ENCODE results near the gene RGS3.

The RGS3 gene

DNA sequence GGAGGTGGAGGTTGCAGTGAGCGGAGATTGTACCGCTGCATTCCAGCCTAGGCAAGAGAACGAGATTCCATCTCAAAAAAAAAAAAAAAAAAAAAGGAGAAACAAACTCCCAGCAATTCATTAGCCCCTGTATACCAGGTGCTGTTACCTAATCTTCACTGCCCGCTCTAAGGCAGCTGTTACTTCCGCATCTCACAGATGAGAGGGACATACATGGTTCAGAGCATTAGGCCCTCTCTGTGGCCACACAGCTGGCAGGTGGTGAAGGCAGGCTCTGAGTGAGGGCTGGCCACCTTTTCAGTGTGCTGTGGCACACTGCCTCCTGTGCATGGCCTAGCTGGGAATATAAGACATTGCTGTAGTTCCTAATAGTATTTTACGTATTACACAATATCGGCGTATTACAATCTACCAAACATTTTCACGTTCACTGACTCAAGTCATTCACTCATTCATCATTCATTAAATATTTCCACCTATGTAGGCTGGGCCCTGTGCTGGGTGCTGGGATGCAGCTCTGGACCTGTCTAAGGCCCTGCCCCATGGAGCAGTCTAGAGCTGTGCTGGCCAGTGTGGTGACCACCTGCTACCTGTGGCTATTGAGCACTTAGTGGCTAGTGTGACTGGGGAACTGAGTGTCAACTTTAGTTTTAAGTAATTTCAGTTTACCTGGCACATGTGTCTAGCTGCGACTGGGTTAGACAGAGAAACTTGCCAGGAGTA is 35.8 kb downstream of the RGS3 start:
- TF ChIP-seq, protein P1, sequence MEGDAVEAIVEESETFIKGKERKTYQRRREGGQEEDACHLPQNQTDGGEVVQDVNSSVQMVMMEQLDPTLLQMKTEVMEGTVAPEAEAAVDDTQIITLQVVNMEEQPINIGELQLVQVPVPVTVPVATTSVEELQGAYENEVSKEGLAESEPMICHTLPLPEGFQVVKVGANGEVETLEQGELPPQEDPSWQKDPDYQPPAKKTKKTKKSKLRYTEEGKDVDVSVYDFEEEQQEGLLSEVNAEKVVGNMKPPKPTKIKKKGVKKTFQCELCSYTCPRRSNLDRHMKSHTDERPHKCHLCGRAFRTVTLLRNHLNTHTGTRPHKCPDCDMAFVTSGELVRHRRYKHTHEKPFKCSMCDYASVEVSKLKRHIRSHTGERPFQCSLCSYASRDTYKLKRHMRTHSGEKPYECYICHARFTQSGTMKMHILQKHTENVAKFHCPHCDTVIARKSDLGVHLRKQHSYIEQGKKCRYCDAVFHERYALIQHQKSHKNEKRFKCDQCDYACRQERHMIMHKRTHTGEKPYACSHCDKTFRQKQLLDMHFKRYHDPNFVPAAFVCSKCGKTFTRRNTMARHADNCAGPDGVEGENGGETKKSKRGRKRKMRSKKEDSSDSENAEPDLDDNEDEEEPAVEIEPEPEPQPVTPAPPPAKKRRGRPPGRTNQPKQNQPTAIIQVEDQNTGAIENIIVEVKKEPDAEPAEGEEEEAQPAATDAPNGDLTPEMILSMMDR (conservative IDR thresholded peaks at IDR 0.05): no peak
- TF ChIP-seq ZFX (IDR thresholded peaks at IDR 0.05): no peak
- no peak overlapping the region for H3K27ac ChIP-seq

GRCh38 chr9:113499876-113500497 is 36.5 kb downstream of the RGS3 start:
- TF ChIP-seq, protein P1 (conservative IDR thresholded peaks at IDR 0.05): no peak
- TF ChIP-seq ZFX (IDR thresholded peaks at IDR 0.05): no peak
- H3K27ac ChIP-seq: no peak overlapping the region

DNA sequence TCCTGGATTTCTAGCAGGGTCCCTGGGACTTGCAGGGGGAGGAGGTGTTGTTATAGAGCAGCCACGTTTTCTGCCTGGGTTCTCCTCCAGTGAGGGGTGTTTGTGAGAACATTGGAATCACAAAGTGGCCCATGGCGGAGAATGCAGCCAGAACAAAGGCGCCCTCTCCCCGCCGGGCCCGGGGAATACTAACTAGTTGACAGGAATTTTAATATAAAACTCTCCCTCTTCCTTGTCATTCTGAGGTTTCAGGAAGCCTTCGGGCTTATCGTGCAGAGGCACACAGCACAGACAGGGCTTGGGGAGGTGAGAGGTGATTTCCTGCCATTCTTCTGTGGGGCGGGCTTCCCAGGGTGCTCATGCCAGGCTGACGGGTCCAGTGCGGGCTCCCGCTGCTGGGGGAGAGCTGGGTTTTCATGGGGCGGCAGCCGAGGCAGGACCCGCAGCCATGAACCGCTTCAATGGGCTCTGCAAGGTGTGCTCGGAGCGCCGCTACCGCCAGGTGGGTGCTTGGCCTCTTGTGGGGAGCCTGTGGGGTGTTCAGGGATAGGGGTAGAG is 37.7 kb downstream of the RGS3 start:
- no peak overlapping the region for H3K27ac ChIP-seq
- TF ChIP-seq, protein P1 (conservative IDR thresholded peaks at IDR 0.05): no peak
- no peak for TF ChIP-seq ZFX (IDR thresholded peaks at IDR 0.05)

DNA sequence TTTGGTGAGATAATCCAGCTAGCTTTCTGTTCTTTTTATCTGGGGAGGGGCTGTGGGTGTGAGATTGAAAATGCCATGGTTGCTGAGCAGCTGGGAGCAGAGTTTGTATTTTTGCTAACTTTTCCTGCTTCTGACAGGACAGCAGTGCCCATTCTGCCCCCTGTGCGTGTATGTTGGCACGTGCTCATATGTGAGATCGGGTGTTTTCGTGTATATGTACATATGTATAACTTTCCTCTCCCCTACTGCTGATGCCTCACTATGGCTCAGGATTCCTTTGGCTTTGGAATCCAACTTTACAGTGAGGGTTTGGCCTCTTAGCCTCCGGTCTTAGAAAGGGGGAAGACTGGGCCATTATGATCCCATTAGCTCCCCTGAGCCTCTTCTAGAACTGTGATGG is 38.3 kb downstream of the RGS3 start:
- H3K27ac ChIP-seq: no peak overlapping the region
- TF ChIP-seq ZFX (IDR thresholded peaks at IDR 0.05): no peak
- TF ChIP-seq, protein P1 (conservative IDR thresholded peaks at IDR 0.05): no peak

GRCh38 chr9:113502427-113503034 is 39.0 kb downstream of the RGS3 start:
- TF ChIP-seq, protein P1 (conservative IDR thresholded peaks at IDR 0.05): no peak
- TF ChIP-seq ZFX (IDR thresholded peaks at IDR 0.05): no peak
- no peak overlapping the region for H3K27ac ChIP-seq

- H3K27ac ChIP-seq: no peak overlapping the region
- no peak for TF ChIP-seq ZFX (IDR thresholded peaks at IDR 0.05)
- TF ChIP-seq, protein P1 (conservative IDR thresholded peaks at IDR 0.05): no peak
These were observed 39.6 kb downstream of the RGS3 start for GRCh38 chr9:113503131-113503541.
